GM21447 (cell line): ENCODE data around the gene MMP21.

Experiments used
- ATAC-seq: cut with Tn5 transposase; IDR thresholded peaks from one replicate; pipeline ENCODE4 v1.9.1; 2021; ENCODE audit not compliant: unreplicated experiment

MMP21 gene

GRCh38 chr10:125792342-125793300, 17.0 kb upstream of the MMP21 start:
- no peak for ATAC-seq

- no peak for ATAC-seq
Observed at GRCh38 chr10:125788156-125789034, 12.8 kb upstream of the MMP21 start.

- no peak for ATAC-seq
Observed at GRCh38 chr10:125785791-125786190, 10.2 kb upstream of the MMP21 start.

- peak; percentile 87 for ATAC-seq
Observed at GRCh38 chr10:125783957-125784356, 8.3 kb upstream of the MMP21 start.

GRCh38 chr10:125783408-125783807, 7.8 kb upstream of the MMP21 start:
- ATAC-seq = no peak

GRCh38 chr10:125782616-125783015, 7.0 kb upstream of the MMP21 start:
- ATAC-seq = no peak

GRCh38 chr10:125782054-125782453, 6.4 kb upstream of the MMP21 start:
- no peak for ATAC-seq

- ATAC-seq = no peak
Observed at GRCh38 chr10:125781374-125781773, 5.8 kb upstream of the MMP21 start.

- ATAC-seq = no peak
Observed at GRCh38 chr10:125779403-125780327, 4.0 kb upstream of the MMP21 start.

GRCh38 chr10:125778556-125778955, 2.9 kb upstream of the MMP21 start:
- no peak for ATAC-seq

- no peak for ATAC-seq
Observed at GRCh38 chr10:125777806-125778205, 2.2 kb upstream of the MMP21 start.

GRCh38 chr10:125774581-125775191, 935 bp downstream of the MMP21 start:
- ATAC-seq = no peak

- no peak for ATAC-seq
Observed at GRCh38 chr10:125773687-125774543, 1.7 kb downstream of the MMP21 start.

GRCh38 chr10:125772864-125773180, 2.8 kb downstream of the MMP21 start:
- no peak for ATAC-seq

GRCh38 chr10:125772112-125772863, 3.3 kb downstream of the MMP21 start:
- no peak for ATAC-seq

- ATAC-seq = no peak
Observed at GRCh38 chr10:125770844-125771243, 4.8 kb downstream of the MMP21 start.

- no peak for ATAC-seq
Observed at GRCh38 chr10:125769175-125769574, 6.4 kb downstream of the MMP21 start.

- no peak for ATAC-seq
Observed at GRCh38 chr10:125768219-125768855, 7.3 kb downstream of the MMP21 start.
